Small intestine (tissue), 7 donors: ENCODE data around the gene IGFALS. TPM values are rescaled to one million over a fixed set of nuclear protein-coding genes. Genes with fewer than 3 reads are reported as not detected.

Experiments used
- DNase-seq, 2 donors: peaks; one replicate each; pipeline versions ENCODE4 v3.0.0 to v3.0.0-alpha.2; 2013
- FAIRE-seq: peaks from 2 replicates; lab custom pipeline; 2012; peaks lifted over from hg19 to GRCh38; lab: Jason Lieb, UNC
- H3K27ac ChIP-seq, 3 donors: one replicate each; pipeline ENCODE4 v1.5.1; 2013; ENCODE audit warnings: low read length in 2 of 3, mild to moderate bottlenecking in 2 of 3, control low read depth in 1 of 3, inconsistent platforms in 1 of 3, low read depth in 1 of 3, moderate library complexity in 1 of 3
- H3K27me3 ChIP-seq, 3 donors: one replicate each; pipeline ENCODE4 v1.6.1; 2013; ENCODE audit warnings: low read length in 3 of 3, inconsistent platforms in 1 of 3; ENCODE audit not compliant: control insufficient read depth in 3 of 3, insufficient read depth in 3 of 3
- H3K36me3 ChIP-seq, 3 donors: one replicate each; pipeline ENCODE4 v1.6.1; 2013; ENCODE audit warnings: low read length in 3 of 3, inconsistent platforms in 1 of 3, low read depth in 1 of 3, mild to moderate bottlenecking in 1 of 3, moderate library complexity in 1 of 3; ENCODE audit not compliant: control insufficient read depth in 3 of 3, insufficient read depth in 2 of 3
- H3K4me1 ChIP-seq, 3 donors: one replicate each; pipeline ENCODE4 v1.6.1; 2013; ENCODE audit warnings: low read length in 2 of 3, inconsistent platforms in 1 of 3, low read depth in 1 of 3, mild to moderate bottlenecking in 1 of 3, moderate library complexity in 1 of 3; ENCODE audit not compliant: control insufficient read depth in 3 of 3, insufficient read depth in 2 of 3
- H3K4me3 ChIP-seq, 3 donors: one replicate each; pipeline ENCODE4 v1.5.1; 2013; ENCODE audit warnings: low read length in 3 of 3, control low read depth in 1 of 3, inconsistent platforms in 1 of 3, low read depth in 1 of 3, mild to moderate bottlenecking in 1 of 3, moderate library complexity in 1 of 3
- H3K9me3 ChIP-seq, 2 donors: one replicate each; pipeline ENCODE4 v1.6.1; 2013; ENCODE audit warnings: low read depth in 1 of 2, low read length in 1 of 2; ENCODE audit not compliant: control insufficient read depth in 2 of 2, insufficient read depth in 1 of 2
- WGBS, 3 donors: extraction: QIAGEN DNeasy Blood & Tissue Kit; methylation state at CpG; one replicate each; pipeline ENCODE4 v1.1.7; 2013; 5-methylcytosine and 5-hydroxymethylcytosine counted together
- polyA plus RNA-seq, 4 donors: library from polyadenylated mRNA; stranded (reverse) in 3 of 4; unstranded in 1 of 4; fragments of 200-250 nt in 3 of 4; fragments of 120-200 nt in 1 of 4; gene quantifications; one replicate each; pipeline versions ENCODE4 v1.2.1 to v1.2.3, GENCODE V29; 2013
- donor health status: healthy with polysubstance abuse.
- donor health status: control.
- donor health status: control.
- donor health status: Bipolar disorder and iron deficiency.
- donor health status: healthy.

IGFALS gene
- polyA plus RNA-seq, 4 donors: 0.16 to 17.0 (median 0.38) TPM

GRCh38 chr16:1745900-1746692 is 47.4 kb downstream of the IGFALS start:
- DNase-seq (no peak), FAIRE-seq (no peak)
- Histone ChIP-seq H3K36me3 (peaks cover 16 to 94% (median 19%) of the 10 kb centered on the region in 3 donors), H3K27ac (no peak overlapping the region), H3K27me3 (no peaks in the 10 kb centered on the region), H3K4me1 (no peaks in the 10 kb centered on the region), H3K9me3 (no peaks in the 10 kb centered on the region), H3K4me3 (no peak overlapping the region)
- 94 to 96% (median 94%) methylated on average over 28 to 29 of the region's 29 CpGs for WGBS, 3 donors

DNA sequence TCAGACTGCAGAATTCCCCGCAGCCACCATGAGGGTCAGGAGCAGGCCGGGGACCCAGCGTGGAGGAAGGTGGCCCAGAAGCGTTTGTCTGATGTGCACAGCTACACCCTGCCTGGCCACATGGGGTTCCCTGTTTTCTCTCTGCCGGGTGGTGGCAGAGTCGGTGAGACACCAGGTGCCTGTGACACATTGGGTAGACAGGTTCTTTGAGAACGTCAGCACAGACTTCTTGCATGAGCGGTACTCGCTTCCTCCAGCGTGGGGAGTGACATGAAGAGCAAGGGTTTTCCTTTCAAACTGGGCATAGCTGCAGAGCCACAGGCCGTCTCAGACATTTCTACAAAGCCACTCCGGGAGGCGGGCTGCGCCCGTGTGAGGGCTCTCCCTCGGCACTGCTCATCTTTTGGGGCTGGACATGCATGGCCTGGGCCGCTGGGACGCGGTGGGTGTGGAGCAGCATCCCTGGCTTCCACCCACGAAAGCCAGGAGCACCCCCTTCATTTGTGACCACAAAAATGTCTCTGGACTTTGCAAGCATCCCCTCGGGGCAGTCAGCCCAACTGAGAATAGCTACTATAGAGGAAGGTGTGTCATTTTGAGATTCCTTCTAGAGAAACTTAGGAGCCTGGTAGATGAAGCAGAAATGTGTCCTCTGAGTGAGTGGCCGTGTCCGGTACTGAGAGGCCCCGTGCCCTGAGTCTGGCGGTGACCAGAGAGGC is 48.2 kb downstream of the IGFALS start:
- WGBS, 3 donors: 87 to 92% (median 91%) methylated on average over 25 of the region's 25 CpGs
- DNase-seq: no peak
- H3K36me3 ChIP-seq: peaks cover 16 to 94% (median 19%) of the 10 kb centered on the region in 3 donors
- no peak overlapping the region for H3K27ac ChIP-seq
- no peaks in the 10 kb centered on the region for H3K4me1 ChIP-seq
- no peaks in the 10 kb centered on the region for H3K9me3 ChIP-seq
- no peak for FAIRE-seq
- H3K4me3 ChIP-seq: no peak overlapping the region
- H3K27me3 ChIP-seq: no peaks in the 10 kb centered on the region

- Histone ChIP-seq H3K4me3 (no peak overlapping the region), H3K4me1 (no peaks in the 10 kb centered on the region), H3K36me3 (peaks cover 13 to 88% (median 16%) of the 10 kb centered on the region in 3 donors), H3K27ac (no peak overlapping the region), H3K9me3 (no peaks in the 10 kb centered on the region), H3K27me3 (no peaks in the 10 kb centered on the region)
- WGBS, 3 donors: 93 to 94% (median 93%) methylated on average over 24 of the region's 24 CpGs
- DNase-seq (no peak), FAIRE-seq (no peak)
Measured at GRCh38 chr16:1744338-1744840, 49.1 kb downstream of the IGFALS start.

DNA sequence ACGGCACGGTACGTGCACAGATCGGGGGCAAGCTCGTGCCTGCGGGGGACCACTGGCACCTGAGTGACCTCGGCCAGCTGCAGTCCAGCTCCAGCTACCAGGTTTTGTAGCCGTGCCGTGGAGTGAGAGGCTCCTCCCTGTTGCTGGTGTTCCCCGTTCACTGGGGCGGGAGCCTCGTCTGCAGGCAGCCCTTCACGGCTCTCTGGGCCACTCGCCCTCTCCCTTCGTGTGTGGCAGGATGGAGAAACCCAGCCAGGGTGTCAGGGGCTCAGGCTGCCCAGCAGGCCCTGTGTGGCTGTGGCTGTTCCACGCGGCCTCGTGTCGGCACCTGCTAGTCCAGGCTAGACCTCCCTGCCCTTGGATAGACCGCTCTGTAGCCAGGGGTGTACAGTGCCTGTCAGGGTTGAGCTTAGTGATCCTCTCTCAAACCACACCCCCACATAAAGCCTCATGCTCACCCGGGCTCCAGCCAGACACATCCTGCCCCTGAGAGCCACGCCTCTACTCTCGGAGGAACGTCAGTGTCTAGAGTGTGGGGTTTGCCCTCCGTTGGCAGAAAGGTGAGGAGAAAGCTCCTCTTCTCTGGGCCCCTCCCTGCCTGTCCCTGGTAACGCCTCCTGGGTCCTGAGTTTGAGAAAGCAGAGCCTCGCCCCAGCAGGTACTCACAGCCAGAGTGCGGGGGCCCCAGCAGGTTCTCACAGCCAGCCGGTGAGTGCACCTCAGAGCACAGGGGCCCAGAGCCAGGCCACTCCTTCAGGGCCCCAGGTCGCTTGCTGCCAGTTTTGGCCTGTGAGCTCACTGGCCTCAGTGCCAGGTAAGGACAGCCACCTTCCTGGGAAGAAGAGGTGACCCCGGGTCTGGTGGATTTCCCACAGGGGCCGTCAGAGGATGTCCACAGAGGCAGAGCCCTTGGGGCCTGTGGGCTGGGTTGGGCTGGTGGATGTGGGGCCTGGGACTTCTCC is 49.8 kb downstream of the IGFALS start:
- Histone ChIP-seq H3K4me3 (no peak overlapping the region), H3K27me3 (no peaks in the 10 kb centered on the region), H3K4me1 (no peaks in the 10 kb centered on the region), H3K36me3 (peaks cover 12 to 80% (median 13%) of the 10 kb centered on the region in 3 donors), H3K27ac (no peak overlapping the region), H3K9me3 (peaks cover 0 to under 1% of the 10 kb centered on the region in 2 donors)
- WGBS, 3 donors: 91 to 93% (median 91%) methylated on average over 32 of the region's 32 CpGs
- FAIRE-seq (no peak), DNase-seq (no peak)

DNA sequence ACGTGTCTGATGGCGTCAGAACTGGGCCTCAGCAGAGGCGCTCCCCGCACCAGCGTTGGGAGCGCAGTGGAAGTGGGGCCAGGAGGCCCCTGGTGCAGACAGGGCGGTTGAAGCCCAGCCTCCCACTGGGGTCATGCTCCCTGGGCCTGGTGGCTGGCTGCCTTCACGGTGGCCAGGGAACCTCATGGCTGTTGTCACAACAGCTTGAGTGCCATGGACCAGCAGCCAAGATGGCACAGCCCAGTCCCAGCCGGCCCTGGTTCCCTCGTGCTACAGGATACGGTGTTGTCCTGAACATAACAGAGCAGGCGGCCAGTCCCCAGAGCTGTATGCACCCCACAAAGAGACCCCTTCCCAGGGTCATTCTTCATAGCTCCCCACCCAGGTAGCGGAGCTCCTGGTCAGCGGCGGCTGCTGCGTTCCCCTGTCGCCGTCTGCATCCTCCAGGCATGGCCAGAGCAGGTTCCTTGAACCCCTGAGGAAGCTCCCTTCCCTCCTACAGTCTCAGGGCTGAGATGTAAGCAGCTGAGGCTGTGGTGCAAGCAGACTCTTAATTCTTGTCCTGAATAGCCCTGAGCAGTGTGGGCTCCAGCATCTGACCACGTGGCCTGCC is 51.8 kb downstream of the IGFALS start:
- no peak for FAIRE-seq
- H3K27me3 ChIP-seq: no peaks in the 10 kb centered on the region
- peaks cover 0 to 3% of the 10 kb centered on the region in 2 donors for H3K9me3 ChIP-seq
- no peak overlapping the region for H3K4me3 ChIP-seq
- H3K27ac ChIP-seq: no peak overlapping the region
- DNase-seq: no peak
- WGBS, 3 donors: 95 to 98% (median 98%) methylated on average over 19 of the region's 19 CpGs
- H3K4me1 ChIP-seq: no peaks in the 10 kb centered on the region
- H3K36me3 ChIP-seq: peaks cover 4 to 60% (median 5%) of the 10 kb centered on the region in 3 donors

DNA sequence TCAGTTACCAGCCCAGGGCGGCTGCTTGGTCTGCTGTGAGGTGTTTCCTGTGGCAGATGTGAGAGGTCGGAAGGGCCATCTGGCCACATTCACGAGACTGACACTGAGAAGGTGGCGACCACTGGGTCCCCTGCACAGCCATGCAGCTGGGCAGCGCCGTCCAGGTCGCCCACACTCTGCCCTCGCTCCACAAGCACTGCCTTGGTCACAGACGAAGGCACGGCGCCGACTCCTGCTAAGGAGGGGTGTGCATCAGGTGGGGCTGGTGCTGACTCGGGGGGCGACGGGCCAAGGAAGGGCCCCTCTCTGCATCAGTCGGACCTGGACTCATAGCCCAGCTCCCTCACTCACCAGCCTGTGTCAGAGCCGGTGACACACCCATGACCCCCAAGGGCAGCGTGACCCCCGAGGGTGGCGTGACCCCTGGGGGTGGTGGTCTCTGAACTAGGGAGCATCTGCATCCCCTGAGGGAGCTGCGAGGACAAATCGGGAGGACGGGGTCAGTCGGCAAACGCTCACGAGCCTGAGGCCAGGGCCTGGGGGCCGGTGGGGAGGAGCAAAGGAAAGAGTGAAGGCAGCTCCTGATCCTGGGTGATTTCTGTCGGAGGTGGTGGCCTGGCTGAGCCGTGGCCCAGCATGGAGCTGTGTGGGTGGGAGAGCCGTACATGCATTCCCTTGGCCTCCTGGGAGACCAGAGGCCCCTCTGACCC is 52.6 kb downstream of the IGFALS start:
- Histone ChIP-seq H3K27ac (no peak overlapping the region), H3K4me1 (no peaks in the 10 kb centered on the region), H3K9me3 (peaks cover 0 to 3% of the 10 kb centered on the region in 2 donors), H3K27me3 (no peaks in the 10 kb centered on the region), H3K36me3 (peaks cover 2 to 53% (median 4%) of the 10 kb centered on the region in 3 donors), H3K4me3 (no peak overlapping the region)
- WGBS, 3 donors: 94 to 97% (median 94%) methylated on average over 30 of the region's 30 CpGs
- no peak for FAIRE-seq
- DNase-seq: no peak
